ENCODE results near the gene SMARCAL1. TPM values are rescaled to one million over a fixed set of nuclear protein-coding genes. Genes with fewer than 3 reads are reported as not detected.

Gene SMARCAL1
- total and polyA plus RNA-seq, 2 of the 13 experiments (the other 11 are each of a cell fraction or from before 2014, with no cell fraction given) = 12.7 to 21.3 TPM

DNA sequence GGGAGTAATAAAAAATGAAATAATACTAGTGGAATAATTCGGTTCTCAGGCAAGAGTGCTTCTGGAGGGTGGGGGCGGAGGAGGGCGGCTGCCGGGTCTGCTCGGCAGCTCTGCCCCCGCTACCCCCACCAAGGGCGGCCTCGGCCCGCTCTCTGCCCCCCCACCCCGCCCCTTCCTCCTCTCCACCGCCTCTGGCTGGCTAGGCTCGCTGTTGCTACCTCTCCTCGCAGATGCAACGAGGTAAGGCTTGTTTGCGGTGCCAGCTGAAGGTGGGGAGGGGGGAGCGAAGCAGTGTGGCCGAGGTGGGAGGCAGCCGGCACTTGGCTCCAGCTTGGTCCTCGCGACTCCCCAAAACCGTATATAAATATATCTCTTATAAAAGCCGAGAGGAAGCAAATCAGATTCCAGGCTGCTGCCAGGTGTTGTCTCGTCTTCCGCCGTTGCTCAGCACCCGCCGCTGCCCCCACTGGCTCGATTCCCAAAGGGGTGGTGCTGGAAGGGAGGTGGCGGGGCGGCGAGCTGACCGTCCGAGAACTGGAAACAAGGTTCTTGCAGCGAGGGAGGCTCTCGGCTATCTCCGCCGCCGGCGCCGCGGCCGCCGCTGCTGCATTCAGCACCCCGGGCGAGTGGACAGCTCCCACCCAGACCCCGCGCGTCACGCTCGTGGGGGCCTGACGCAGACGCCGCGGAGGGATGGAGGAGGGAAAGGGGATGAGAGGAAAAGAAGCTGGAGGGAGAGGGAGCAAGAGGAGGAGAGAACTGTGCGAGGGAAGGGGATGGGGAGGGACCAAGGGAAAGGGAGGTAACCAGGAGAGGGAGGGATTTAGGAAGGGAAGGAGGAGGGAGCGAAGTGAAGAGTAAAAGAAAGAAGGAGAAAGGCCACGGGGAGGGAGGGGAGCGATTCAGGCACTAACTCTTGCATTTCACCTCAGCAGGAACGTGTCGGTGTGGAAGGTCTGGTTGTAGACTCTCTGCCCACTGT lies 40.3 kb upstream of the SMARCAL1 start, which contains the start of gene MARCHF4 (continued):
- TF ChIP-seq, protein P1, sequence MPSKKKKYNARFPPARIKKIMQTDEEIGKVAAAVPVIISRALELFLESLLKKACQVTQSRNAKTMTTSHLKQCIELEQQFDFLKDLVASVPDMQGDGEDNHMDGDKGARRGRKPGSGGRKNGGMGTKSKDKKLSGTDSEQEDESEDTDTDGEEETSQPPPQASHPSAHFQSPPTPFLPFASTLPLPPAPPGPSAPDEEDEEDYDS (CRISPR knock-in tag; IDR thresholded peaks at IDR 0.05) = 0 out of 2 replicates have a peak, but pooled peaks have one; percentile 34
- TF ChIP-seq SP4 (CRISPR knock-in tag; IDR thresholded peaks at IDR 0.05) (peak; percentile 54; the same call in 1 of the 2 replicates), JUN (CRISPR knock-in tag; IDR thresholded peaks at IDR 0.05) (peak; percentile 33; the same call in 1 of the 2 replicates), ZKSCAN5 (CRISPR knock-in tag; IDR thresholded peaks at IDR 0.05) (no peak), SKI (IDR thresholded peaks at IDR 0.05; ENCODE audit: partially characterized antibody) (no peak), ZBTB21 (CRISPR knock-in tag; IDR thresholded peaks at IDR 0.05) (peak; percentile 77; the same call in 1 of the 2 replicates), NCOA5 (CRISPR knock-in tag; IDR thresholded peaks at IDR 0.05) (no peak), TSC22D2 (CRISPR knock-in tag; IDR thresholded peaks at IDR 0.05; ENCODE audit: borderline replicate concordance) (peak; percentile 99), NCOA2 (CRISPR knock-in tag; IDR thresholded peaks at IDR 0.05) (peak; percentile 73), SIX1 (CRISPR knock-in tag; IDR thresholded peaks at IDR 0.05; ENCODE audit: borderline replicate concordance) (no peak), ZNF614 (CRISPR knock-in tag; IDR thresholded peaks at IDR 0.05; ENCODE audit: borderline replicate concordance) (peak; percentile 81; the same call in 1 of the 2 replicates), MIXL1 (CRISPR knock-in tag; IDR thresholded peaks at IDR 0.05) (peak; percentile 53; the same call in 1 of the 2 replicates), ZFP36 (IDR thresholded peaks at IDR 0.05; ENCODE audit: borderline replicate concordance, low read depth, low read length, partially characterized antibody) (no peak), POLR2AphosphoS2 (IDR thresholded peaks at IDR 0.05; ENCODE audit: low read depth, low read length) (no peak), ZNF552 (CRISPR knock-in tag; IDR thresholded peaks at IDR 0.05; ENCODE audit: borderline replicate concordance) (peak; percentile 82; the same call in 1 of the 2 replicates), GATA4 (IDR thresholded peaks at IDR 0.05; ENCODE audit: borderline replicate concordance, low read depth) (no peak), TCF7 (IDR thresholded peaks at IDR 0.05; ENCODE audit: low read depth) (no peak), ZNF660 (CRISPR knock-in tag; IDR thresholded peaks at IDR 0.05; ENCODE audit: borderline replicate concordance, low read depth) (no peak; the same call in 1 of the 2 replicates), EED (CRISPR knock-in tag; IDR thresholded peaks at IDR 0.05) (peak; percentile 82), SNAI1 (CRISPR knock-in tag; IDR thresholded peaks at IDR 0.05; ENCODE audit: borderline replicate concordance) (no peak)
- TF ChIP-seq, protein P2, sequence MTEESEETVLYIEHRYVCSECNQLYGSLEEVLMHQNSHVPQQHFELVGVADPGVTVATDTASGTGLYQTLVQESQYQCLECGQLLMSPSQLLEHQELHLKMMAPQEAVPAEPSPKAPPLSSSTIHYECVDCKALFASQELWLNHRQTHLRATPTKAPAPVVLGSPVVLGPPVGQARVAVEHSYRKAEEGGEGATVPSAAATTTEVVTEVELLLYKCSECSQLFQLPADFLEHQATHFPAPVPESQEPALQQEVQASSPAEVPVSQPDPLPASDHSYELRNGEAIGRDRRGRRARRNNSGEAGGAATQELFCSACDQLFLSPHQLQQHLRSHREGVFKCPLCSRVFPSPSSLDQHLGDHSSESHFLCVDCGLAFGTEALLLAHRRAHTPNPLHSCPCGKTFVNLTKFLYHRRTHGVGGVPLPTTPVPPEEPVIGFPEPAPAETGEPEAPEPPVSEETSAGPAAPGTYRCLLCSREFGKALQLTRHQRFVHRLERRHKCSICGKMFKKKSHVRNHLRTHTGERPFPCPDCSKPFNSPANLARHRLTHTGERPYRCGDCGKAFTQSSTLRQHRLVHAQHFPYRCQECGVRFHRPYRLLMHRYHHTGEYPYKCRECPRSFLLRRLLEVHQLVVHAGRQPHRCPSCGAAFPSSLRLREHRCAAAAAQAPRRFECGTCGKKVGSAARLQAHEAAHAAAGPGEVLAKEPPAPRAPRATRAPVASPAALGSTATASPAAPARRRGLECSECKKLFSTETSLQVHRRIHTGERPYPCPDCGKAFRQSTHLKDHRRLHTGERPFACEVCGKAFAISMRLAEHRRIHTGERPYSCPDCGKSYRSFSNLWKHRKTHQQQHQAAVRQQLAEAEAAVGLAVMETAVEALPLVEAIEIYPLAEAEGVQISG (CRISPR knock-in tag; IDR thresholded peaks at IDR 0.05) = peak; percentile 79
- TF ChIP-seq, protein P3, sequence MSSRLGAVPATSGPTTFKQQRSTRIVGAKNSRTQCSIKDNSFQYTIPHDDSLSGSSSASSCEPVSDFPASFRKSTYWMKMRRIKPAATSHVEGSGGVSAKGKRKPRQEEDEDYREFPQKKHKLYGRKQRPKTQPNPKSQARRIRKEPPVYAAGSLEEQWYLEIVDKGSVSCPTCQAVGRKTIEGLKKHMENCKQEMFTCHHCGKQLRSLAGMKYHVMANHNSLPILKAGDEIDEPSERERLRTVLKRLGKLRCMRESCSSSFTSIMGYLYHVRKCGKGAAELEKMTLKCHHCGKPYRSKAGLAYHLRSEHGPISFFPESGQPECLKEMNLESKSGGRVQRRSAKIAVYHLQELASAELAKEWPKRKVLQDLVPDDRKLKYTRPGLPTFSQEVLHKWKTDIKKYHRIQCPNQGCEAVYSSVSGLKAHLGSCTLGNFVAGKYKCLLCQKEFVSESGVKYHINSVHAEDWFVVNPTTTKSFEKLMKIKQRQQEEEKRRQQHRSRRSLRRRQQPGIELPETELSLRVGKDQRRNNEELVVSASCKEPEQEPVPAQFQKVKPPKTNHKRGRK (CRISPR knock-in tag; IDR thresholded peaks at IDR 0.05) = 0 out of 2 replicates have a peak, but pooled peaks have one; percentile 20
- TF ChIP-seq, protein P4, sequence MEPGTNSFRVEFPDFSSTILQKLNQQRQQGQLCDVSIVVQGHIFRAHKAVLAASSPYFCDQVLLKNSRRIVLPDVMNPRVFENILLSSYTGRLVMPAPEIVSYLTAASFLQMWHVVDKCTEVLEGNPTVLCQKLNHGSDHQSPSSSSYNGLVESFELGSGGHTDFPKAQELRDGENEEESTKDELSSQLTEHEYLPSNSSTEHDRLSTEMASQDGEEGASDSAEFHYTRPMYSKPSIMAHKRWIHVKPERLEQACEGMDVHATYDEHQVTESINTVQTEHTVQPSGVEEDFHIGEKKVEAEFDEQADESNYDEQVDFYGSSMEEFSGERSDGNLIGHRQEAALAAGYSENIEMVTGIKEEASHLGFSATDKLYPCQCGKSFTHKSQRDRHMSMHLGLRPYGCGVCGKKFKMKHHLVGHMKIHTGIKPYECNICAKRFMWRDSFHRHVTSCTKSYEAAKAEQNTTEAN (CRISPR knock-in tag; conservative IDR thresholded peaks at IDR 0.05) = peak; percentile 81
